ENCODE results near the gene HSPBAP1. TPM values are rescaled to one million over a fixed set of nuclear protein-coding genes. Genes with fewer than 3 reads are reported as not detected.

HSPBAP1 gene
- total and polyA plus RNA-seq, 2 of the 13 experiments (the other 11 are each of a cell fraction or from before 2014, with no cell fraction given) = 4.2 to 5.1 TPM

DNA sequence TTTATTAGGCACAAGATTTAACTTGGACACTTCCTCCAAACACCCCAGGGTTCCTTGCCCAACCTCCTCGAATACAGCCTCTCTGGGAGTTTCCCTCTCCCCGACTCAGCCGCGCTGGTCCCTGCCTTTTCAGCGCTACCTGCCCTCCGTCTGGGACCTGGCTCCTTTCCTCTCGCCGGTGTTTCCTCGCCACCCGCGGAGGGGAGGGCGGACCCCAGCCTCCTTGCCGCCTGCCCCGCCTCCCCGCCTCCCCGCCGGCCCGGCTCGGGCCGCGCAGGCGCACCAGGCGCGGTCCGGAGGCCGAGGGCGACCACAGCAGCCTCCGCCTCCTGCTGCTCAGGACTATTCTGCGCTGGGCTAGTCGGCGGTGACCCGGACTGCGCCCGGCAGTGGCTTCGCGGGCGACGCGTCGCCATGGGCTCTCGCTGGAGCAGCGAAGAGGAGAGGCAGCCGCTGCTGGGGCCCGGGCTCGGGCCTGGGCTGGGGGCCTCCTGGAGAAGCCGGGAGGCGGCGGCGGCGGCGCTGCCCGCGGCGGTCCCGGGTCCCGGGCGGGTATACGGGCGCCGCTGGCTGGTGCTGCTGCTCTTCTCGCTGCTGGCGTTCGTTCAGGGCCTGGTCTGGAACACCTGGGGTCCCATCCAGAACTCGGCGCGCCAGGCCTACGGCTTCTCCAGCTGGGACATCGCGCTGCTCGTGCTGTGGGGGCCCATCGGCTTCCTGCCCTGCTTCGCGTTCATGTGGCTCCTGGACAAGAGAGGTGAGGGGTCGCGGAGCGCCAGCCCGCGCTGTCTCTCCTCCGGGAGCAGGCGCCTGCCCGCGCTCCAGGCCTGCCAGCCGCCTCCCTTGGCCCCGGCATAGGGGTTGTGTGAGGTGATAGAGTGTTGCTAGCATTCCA is 1.4 kb upstream of the HSPBAP1 start, which contains the start of gene SLC49A4 (continued):
- TF ChIP-seq ZNF558 (CRISPR knock-in tag; IDR thresholded peaks at IDR 0.05; ENCODE audit: borderline replicate concordance) = peak; percentile 37; the same call in 1 of the 2 replicates
- 0 out of 2 replicates have a peak, but pooled peaks have one; percentile 33 for TF ChIP-seq SALL2 (CRISPR knock-in tag; IDR thresholded peaks at IDR 0.05)
- no peak for TF ChIP-seq PAXIP1 (CRISPR knock-in tag; conservative IDR thresholded peaks at IDR 0.05)
- TF ChIP-seq HNF1A (IDR thresholded peaks at IDR 0.05; ENCODE audit: low read depth) = no peak
- peak; percentile 30; the same call in 1 of the 2 replicates for TF ChIP-seq HNF1A (CRISPR knock-in tag; IDR thresholded peaks at IDR 0.05; ENCODE audit: borderline replicate concordance)
- no peak for TF ChIP-seq FOXJ3 (CRISPR knock-in tag; IDR thresholded peaks at IDR 0.05; ENCODE audit: borderline replicate concordance)
- no peak for TF ChIP-seq TCF7 (IDR thresholded peaks at IDR 0.05; ENCODE audit: low read depth)
- TF ChIP-seq HIVEP1 (CRISPR knock-in tag; IDR thresholded peaks at IDR 0.05) = no peak
- peak; percentile 68 for TF ChIP-seq YY1 (IDR thresholded peaks at IDR 0.05; ENCODE audit: insufficient read depth, insufficient replicate concordance, low read depth, low read length)
- no peak for TF ChIP-seq CBFB (CRISPR knock-in tag; IDR thresholded peaks at IDR 0.05)
- peak; percentile 89 for TF ChIP-seq PRDM15 (CRISPR knock-in tag; IDR thresholded peaks at IDR 0.05)
- peak; percentile 80 for TF ChIP-seq RXRA (CRISPR knock-in tag; IDR thresholded peaks at IDR 0.05)
- TF ChIP-seq, protein P1, sequence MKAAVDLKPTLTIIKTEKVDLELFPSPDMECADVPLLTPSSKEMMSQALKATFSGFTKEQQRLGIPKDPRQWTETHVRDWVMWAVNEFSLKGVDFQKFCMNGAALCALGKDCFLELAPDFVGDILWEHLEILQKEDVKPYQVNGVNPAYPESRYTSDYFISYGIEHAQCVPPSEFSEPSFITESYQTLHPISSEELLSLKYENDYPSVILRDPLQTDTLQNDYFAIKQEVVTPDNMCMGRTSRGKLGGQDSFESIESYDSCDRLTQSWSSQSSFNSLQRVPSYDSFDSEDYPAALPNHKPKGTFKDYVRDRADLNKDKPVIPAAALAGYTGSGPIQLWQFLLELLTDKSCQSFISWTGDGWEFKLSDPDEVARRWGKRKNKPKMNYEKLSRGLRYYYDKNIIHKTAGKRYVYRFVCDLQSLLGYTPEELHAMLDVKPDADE (CRISPR knock-in tag; IDR thresholded peaks at IDR 0.05) = no peak
- no peak for TF ChIP-seq SP5 (CRISPR knock-in tag; IDR thresholded peaks at IDR 0.05; ENCODE audit: borderline replicate concordance, low read depth)
- 0 out of 2 replicates have a peak, but pooled peaks have one; percentile 72 for TF ChIP-seq ZFP82 (CRISPR knock-in tag; IDR thresholded peaks at IDR 0.05; ENCODE audit: borderline replicate concordance)
- no peak for TF ChIP-seq ZNF3 (CRISPR knock-in tag; IDR thresholded peaks at IDR 0.05)

All from HepG2 (cell line).